ENCODE measurements around the gene CFAP45. TPM values are rescaled to one million over a fixed set of nuclear protein-coding genes. Genes with fewer than 3 reads are reported as not detected.

CFAP45 gene
- total RNA-seq, 1 experiment from 2014 or later, result 9.3 TPM

DNA sequence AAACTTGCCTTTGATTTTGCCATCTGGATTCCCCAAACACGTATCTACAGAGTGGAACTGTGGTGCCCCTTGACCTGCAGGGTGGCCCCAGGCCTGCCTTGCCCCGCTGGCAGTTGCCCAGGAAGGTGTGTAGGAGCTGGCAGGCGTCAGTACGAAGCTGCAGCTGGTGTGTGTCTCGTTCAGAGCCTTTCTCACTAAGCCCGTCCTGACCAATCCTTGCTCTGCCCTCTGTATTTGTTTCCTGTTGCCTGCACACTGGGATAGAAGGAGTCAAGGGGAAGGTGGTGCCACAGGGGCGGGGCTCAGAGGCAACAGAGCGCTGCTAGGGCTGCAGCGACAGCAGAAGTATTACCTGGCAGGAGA is 32.3 kb downstream of the CFAP45 start:
- TF ChIP-seq CTCF (conservative IDR thresholded peaks at IDR 0.05), result no peak
- TF ChIP-seq EZH2 (IDR thresholded peaks at IDR 0.05; ENCODE audit: low read depth), result no peak
- peaks cover 8% of the 10 kb centered on the region; the same call in 1 of the 2 replicates for H3F3A ChIP-seq (ENCODE audit: insufficient read depth, low read depth)

DNA sequence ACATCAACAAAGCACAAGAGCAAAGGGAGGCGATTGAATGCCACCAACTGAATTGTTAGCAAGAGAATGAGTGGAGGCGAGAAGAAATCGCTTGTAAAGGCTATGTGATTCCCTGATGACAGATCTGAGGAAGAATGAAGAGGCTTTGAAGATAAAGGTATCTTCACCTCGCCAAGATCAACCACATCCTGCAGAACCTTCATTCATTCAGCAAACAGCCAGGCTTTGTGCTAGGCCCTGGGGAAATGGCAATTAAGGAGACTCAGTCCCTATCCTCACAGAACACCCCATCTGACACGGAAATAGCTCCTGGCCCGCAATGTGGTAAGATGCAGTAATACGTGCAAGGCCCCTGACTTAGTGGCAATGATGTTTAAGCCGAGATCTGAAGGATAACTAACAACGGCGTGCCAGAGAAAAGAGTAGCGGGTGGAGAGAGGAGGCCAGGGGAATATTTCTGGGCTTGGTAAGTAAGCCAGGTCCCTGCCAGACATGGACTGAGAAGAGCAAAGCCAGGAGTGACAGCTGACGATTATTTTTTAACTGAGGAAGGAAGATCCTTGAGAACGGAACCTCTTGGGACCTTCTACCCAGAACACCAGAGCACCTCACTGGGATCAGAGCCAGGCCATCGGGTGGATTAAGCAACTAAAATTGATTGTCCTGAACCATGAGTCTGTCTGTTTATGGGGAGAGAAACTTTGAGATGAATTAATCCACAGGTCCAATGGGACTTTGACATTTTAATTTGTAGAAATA is 32.9 kb downstream of the CFAP45 start:
- POLR2A ChIA-PET (ENCODE audit: unreplicated experiment), result interaction anchor here (0.6 kb wide), 1 partner anchor 25 kb away, joined by 3 read pairs; no protein-coding TSS in a partner anchor
- no peak overlapping the region for H3K4me2 ChIP-seq
- H3K4me3 ChIP-seq, result no peak overlapping the region
- no peak for DNase-seq
- H3K79me2 ChIP-seq (ENCODE audit: low read depth), result no peaks in the 10 kb centered on the region
- H3K27me3 ChIP-seq (ENCODE audit: insufficient read depth, low read depth), result no peaks in the 10 kb centered on the region
- H3K9me2 ChIP-seq (ENCODE audit: insufficient read depth), result no peaks in the 10 kb centered on the region
- peaks cover 8% of the 10 kb centered on the region; the same call in 1 of the 2 replicates for H3F3A ChIP-seq (ENCODE audit: insufficient read depth, low read depth)
- no peak overlapping the region for H2AFZ ChIP-seq
- no peak for TF ChIP-seq EZH2 (IDR thresholded peaks at IDR 0.05; ENCODE audit: low read depth)
- TF ChIP-seq CTCF (conservative IDR thresholded peaks at IDR 0.05), result no peak
- H4K20me1 ChIP-seq (ENCODE audit: insufficient read depth), result no peaks in the 10 kb centered on the region
- no TSS peak for BruUV-seq (replicated peaks)
- H3K36me3 ChIP-seq (ENCODE audit: low read depth), result no peaks in the 10 kb centered on the region
- peaks cover 17% of the 10 kb centered on the region for H3K4me1 ChIP-seq (replicated peaks; ENCODE audit: insufficient read depth)
- no peak overlapping the region for H3K27ac ChIP-seq
- CTCF ChIA-PET, result interaction anchor here (1.5 kb wide), 1 partner anchor 13 kb away, joined by 3 read pairs; no protein-coding TSS in a partner anchor
- no peaks in the 10 kb centered on the region for H3K9me3 ChIP-seq (ENCODE audit: insufficient read depth, low read depth)
- intact Hi-C loops (cut with micrococcal nuclease; ENCODE audit: unreplicated experiment), result loop anchor here (1.0 kb wide), 1 partner anchor 15 kb away; no protein-coding TSS in a partner anchor

More for the DNA sequence above, 32.3 kb downstream of the CFAP45 start:
- H3K36me3 ChIP-seq (ENCODE audit: low read depth), result no peaks in the 10 kb centered on the region
- peak in 1 of 2 experiments; percentile 78 for DNase-seq
- no peak overlapping the region for H3K4me2 ChIP-seq
- H3K27me3 ChIP-seq (ENCODE audit: insufficient read depth, low read depth), result no peaks in the 10 kb centered on the region
- no peak overlapping the region for H2AFZ ChIP-seq
- H3K9me2 ChIP-seq (ENCODE audit: insufficient read depth), result no peaks in the 10 kb centered on the region
- H4K20me1 ChIP-seq (ENCODE audit: insufficient read depth), result no peaks in the 10 kb centered on the region
- H3K4me3 ChIP-seq, result no peak overlapping the region
- intact Hi-C loops (cut with micrococcal nuclease; ENCODE audit: unreplicated experiment), result loop anchor here (1.0 kb wide), 2 partner anchors 13 to 15 kb away; no protein-coding TSS in a partner anchor
- ChIA-PET POLR2A (ENCODE audit: unreplicated experiment) (interaction anchor here (0.6 kb wide), 1 partner anchor 25 kb away, joined by 3 read pairs; no protein-coding TSS in a partner anchor), CTCF (interaction anchor here (1.5 kb wide), 1 partner anchor 14 kb away, joined by 3 read pairs; no protein-coding TSS in a partner anchor)
- H3K9me3 ChIP-seq (ENCODE audit: insufficient read depth, low read depth), result no peaks in the 10 kb centered on the region
- peaks cover 17% of the 10 kb centered on the region for H3K4me1 ChIP-seq (replicated peaks; ENCODE audit: insufficient read depth)
- H3K79me2 ChIP-seq (ENCODE audit: low read depth), result no peaks in the 10 kb centered on the region
- no peak overlapping the region for H3K27ac ChIP-seq
- no TSS peak for BruUV-seq (replicated peaks)

DNA sequence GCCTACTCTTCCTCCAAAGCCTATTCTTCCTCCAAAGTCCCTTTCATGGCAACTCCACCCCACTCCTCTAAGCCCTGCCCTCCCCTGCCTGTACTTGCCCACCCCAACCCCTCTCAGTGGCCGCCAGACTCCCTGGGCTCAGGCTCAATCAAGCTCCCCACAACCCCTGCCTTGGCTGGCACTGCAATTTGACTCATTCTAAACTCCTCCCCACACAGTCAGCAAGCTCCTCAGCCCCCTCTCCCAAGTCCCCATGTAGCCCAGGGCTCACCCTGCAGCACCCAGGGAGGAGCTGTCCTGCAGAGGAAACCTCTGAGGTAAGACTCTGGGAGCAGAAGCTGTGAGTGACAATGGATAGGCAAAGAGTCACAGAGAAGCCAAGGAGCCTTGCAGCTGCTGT is 33.9 kb downstream of the CFAP45 start:
- H4K20me1 ChIP-seq (ENCODE audit: insufficient read depth), result no peaks in the 10 kb centered on the region
- ChIA-PET POLR2A (ENCODE audit: unreplicated experiment) (interaction anchor here (0.6 kb wide), 1 partner anchor 35 kb away, joined by 5 read pairs; no protein-coding TSS in a partner anchor), CTCF (interaction anchor here (0.6 kb wide), 1 partner anchor 670 kb away, joined by 3 read pairs; no protein-coding TSS in a partner anchor)
- H3K27me3 ChIP-seq (ENCODE audit: insufficient read depth, low read depth), result no peaks in the 10 kb centered on the region
- no peaks in the 10 kb centered on the region for H3K79me2 ChIP-seq (ENCODE audit: low read depth)
- no peak overlapping the region for H3K4me3 ChIP-seq
- H3K36me3 ChIP-seq (ENCODE audit: low read depth), result no peaks in the 10 kb centered on the region
- TF ChIP-seq CTCF (conservative IDR thresholded peaks at IDR 0.05), result no peak
- no peak for TF ChIP-seq EZH2 (IDR thresholded peaks at IDR 0.05; ENCODE audit: low read depth)
- intact Hi-C loops (cut with micrococcal nuclease; ENCODE audit: unreplicated experiment), result no loop called here
- H3F3A ChIP-seq (ENCODE audit: insufficient read depth, low read depth), result peaks cover 8% of the 10 kb centered on the region; the same call in 1 of the 2 replicates
- H3K4me2 ChIP-seq, result no peak overlapping the region
- H3K4me1 ChIP-seq (replicated peaks; ENCODE audit: insufficient read depth), result peaks cover 17% of the 10 kb centered on the region
- H3K9me2 ChIP-seq (ENCODE audit: insufficient read depth), result no peaks in the 10 kb centered on the region
- no peak overlapping the region for H2AFZ ChIP-seq
- no peaks in the 10 kb centered on the region for H3K9me3 ChIP-seq (ENCODE audit: insufficient read depth, low read depth)
- no TSS peak for BruUV-seq (replicated peaks)
- no peak overlapping the region for H3K27ac ChIP-seq
- DNase-seq, result no peak
